A549 treated with Mapracorat at 1 μM for 4 hours (cell line): ENCODE measurements around the gene RPAP2. TPM values are rescaled to one million over a fixed set of nuclear protein-coding genes. Genes with fewer than 3 reads are reported as not detected.

Source experiments
- total RNA-seq: library from RNA; stranded (reverse); fragments of 200-300 nt; extraction: Qiagen RNA extraction; gene quantifications from 5 replicates; pipeline ENCODE4 v1.2.3, GENCODE V29; 2022

RPAP2 gene
- total RNA-seq: 8.2 to 11.0 TPM (median 9.8 TPM) in 5 replicates

DNA sequence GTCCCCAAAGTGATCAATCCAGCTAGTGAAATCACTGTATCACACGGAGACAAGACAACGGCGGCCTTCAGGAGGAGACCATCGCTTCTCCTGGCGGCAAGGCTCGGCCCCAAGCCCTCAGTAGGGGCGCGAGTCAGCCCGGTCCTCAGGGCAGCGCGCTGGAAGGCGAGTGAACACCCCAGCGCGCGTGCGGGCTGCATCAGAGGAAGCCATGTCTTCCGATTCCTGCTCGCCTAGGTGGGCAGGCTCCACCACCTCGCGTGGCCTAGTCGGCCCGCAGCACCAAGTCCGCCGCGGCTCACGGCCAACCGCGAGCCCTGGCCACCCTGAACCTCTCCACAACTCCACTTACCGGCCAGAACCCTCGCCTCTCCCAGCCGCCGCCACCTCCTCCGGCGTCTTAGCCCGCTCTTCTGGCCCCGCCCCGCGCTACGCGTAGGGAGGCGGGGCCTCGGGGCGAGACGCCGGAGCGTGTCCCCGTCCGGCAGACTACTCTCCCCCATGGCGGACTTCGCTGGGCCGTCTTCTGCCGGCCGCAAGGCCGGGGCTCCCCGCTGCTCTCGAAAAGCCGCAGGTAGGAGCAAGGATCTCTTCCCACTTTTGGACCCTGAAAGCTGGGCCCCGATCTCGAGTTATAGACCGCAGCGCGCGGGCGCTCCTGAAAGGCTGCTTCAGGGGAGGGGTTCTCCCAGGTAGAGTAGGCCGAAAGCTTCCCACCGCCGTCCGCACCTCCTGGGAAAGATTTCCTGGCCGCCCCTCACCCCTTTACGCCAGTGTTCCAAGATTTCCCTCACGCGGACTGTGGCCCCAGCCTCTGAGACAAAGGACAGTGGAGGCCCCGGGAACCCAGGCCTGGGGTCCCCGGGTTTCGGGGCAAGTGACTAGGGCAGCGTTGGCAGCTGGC is at the start of gene RPAP2, which contains the start of gene GLMN:
TSS of gene RPAP2 (plus strand) at position 487 of the 904 bp plus-strand sequence. CDS start at position 502, 15 bp downstream.
TSS of gene GLMN (minus strand) at position 415 of the 904 bp plus-strand sequence. CDS start 988 bp downstream, outside the sequence.

Other genes with a start within 250 kb of the RPAP2 start
- 0.22 TPM in 1 of 5 replicates, not detected in the others for gene SETSIP, start 223.6 kb upstream of the RPAP2 start, total RNA-seq
- 0.47 to 0.82 TPM (median 0.58 TPM) in 5 replicates for gene BTBD8, start 218.7 kb upstream of the RPAP2 start, total RNA-seq
- gene C1orf146, start 81.1 kb upstream of the RPAP2 start, total RNA-seq: not detected in 5 replicates
- gene GLMN, start 72 bp upstream of the RPAP2 start, total RNA-seq: 6.2 to 8.7 TPM (median 7.0 TPM) in 5 replicates
- gene GFI1, start 187.9 kb downstream of the RPAP2 start, total RNA-seq: 0.10 to 0.67 TPM (median 0.23 TPM) in 5 replicates